Activated T-cell treated with anti-CD3 and anti-CD28 coated beads, Interleukin-2, amount 50 U/mL, for 72 hours (primary cell): ENCODE data around the gene RPS5. TPM values are rescaled to one million over a fixed set of nuclear protein-coding genes. Genes with fewer than 3 reads are reported as not detected.
A peak's percentile ranks its signal among the peaks of the same experiment; 100 is the strongest.
"Not testable (repeated sequence)": the region's sequence is repeated elsewhere in the genome, so short reads cannot be mapped to it uniquely, and the experiment has no call there.

Experiments used
- ATAC-seq, 2 donors: fragments of 150-1000 bp; cut with Tn5 transposase; replicated peaks in 1 of 2; 2 replicates each; pipeline ENCODE4 v1.10.0; 2021; ENCODE audit warnings: moderate library complexity in 2 of 2, mild to moderate bottlenecking in 1 of 2
- DNase-seq, 2 donors: peaks; one replicate each; pipeline ENCODE4 v3.0.0; 2021 to 2022; ENCODE audit warnings: mixed read lengths in 1 of 2
- H3K27ac Mint-ChIP-seq: one replicate; pipeline ENCODE4 v1.8.0; 2022; ENCODE audit warnings: mild to moderate bottlenecking, moderate library complexity, mixed read lengths
- H3K27me3 Mint-ChIP-seq: one replicate; pipeline ENCODE4 v1.8.0; 2022; ENCODE audit warnings: low read depth, mixed read lengths
- H3K36me3 Mint-ChIP-seq, 2 donors: one replicate each; pipeline ENCODE4 v1.8.0; 2022; ENCODE audit warnings: mixed read lengths in 2 of 2, mild to moderate bottlenecking in 1 of 2; ENCODE audit not compliant: insufficient read depth in 2 of 2
- H3K4me1 Mint-ChIP-seq: one replicate; pipeline ENCODE4 v1.8.0; 2022; ENCODE audit warnings: low read depth, mixed read lengths
- H3K4me3 Mint-ChIP-seq, 2 donors: one replicate each; pipeline ENCODE4 v1.8.0; 2022; ENCODE audit warnings: mild to moderate bottlenecking in 2 of 2, mixed read lengths in 2 of 2, moderate library complexity in 2 of 2
- H3K9me3 Mint-ChIP-seq, 2 donors: one replicate each; pipeline ENCODE4 v1.8.0; 2022; ENCODE audit warnings: mixed read lengths in 2 of 2
- total RNA-seq, 2 donors: library from RNA; stranded (reverse); gene quantifications; one replicate each; pipeline ENCODE4 v1.2.3, GENCODE V29; 2022

Gene RPS5
- total RNA-seq, 2 donors from 2014 or later: 1,499 to 1,539 TPM

DNA sequence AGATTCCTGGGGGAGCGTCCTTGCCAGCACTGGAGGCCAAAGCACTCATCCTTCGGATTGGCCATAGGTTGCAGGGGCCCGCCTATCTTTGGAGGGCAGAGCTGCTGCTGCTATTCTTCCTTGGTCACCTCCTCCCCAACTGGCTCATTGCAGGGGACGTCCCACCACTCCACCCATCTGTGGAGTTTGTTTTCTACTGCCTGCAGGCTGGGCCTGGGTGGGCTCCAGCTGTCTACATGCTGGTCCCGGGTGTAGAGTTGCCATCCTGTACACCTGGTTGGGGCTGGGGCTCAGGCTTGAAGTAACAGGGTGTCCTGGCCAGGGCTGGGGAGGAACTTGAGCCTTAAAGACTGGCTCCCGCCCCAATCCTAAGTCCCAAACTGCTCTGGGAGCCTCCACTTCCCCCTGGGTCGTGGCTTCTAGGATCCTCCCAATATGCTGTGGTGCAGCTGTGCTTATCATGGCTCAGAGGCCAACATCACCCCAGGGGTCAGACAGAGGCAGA lies 10.5 kb downstream of the RPS5 start:
- H3K27me3 Mint-ChIP-seq: no peaks in the 10 kb centered on the region
- no peaks in the 10 kb centered on the region for H3K9me3 Mint-ChIP-seq
- H3K27ac Mint-ChIP-seq: no peak overlapping the region
- DNase-seq: no peak
- H3K36me3 Mint-ChIP-seq: peaks cover 10 to 19% of the 10 kb centered on the region in 2 donors
- no peak for ATAC-seq
- no peak overlapping the region for H3K4me3 Mint-ChIP-seq
- H3K4me1 Mint-ChIP-seq: peaks cover 34% of the 10 kb centered on the region

DNA sequence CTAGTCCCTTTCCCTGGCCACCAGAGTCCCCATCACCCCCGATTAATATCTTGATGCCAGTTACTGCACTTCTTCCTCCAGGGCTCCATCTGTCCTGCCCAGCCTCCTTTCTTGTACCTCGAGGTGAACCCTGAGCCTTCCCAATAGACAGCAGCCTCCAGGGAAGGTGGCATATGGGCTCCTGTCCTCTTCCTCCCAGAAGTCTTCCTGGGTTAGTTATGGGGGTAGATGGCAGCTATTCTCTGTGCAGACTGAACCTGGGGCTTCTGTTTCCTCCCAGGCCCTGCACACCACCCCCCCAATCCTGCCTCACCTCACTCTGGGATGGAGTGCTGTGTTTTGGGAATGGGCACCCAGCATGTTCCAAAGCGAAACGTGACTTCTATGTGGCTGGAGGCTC lies 11.0 kb downstream of the RPS5 start:
- peaks cover 8 to 17% of the 10 kb centered on the region in 2 donors for H3K36me3 Mint-ChIP-seq
- H3K4me1 Mint-ChIP-seq: peaks cover 34% of the 10 kb centered on the region
- DNase-seq (no peak), ATAC-seq (no peak)
- H3K4me3 Mint-ChIP-seq: no peak overlapping the region
- H3K27ac Mint-ChIP-seq: no peak overlapping the region
- no peaks in the 10 kb centered on the region for H3K9me3 Mint-ChIP-seq
- H3K27me3 Mint-ChIP-seq: no peaks in the 10 kb centered on the region

DNA sequence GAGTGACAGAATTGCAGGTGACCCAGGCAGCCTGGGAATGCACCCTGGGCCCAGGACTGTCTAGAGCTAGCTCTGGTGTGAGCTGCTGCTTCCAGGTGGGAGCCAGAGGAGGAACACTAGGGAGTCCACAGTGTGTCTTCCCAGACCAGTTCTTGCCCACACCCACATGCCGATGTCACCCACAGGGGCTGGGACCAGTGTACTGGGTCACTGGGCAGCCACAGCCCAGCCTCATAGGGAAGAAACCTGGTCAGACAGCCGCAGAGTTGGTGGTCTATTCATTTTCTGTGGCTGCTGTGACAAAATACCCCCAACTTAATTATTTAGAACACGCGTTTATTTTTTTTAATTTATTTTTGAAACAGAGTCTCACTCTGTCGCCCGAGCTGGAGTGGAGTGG lies 11.5 kb downstream of the RPS5 start:
- H3K9me3 Mint-ChIP-seq: no peaks in the 10 kb centered on the region
- H3K36me3 Mint-ChIP-seq: peaks cover 8 to 15% of the 10 kb centered on the region in 2 donors

DNA sequence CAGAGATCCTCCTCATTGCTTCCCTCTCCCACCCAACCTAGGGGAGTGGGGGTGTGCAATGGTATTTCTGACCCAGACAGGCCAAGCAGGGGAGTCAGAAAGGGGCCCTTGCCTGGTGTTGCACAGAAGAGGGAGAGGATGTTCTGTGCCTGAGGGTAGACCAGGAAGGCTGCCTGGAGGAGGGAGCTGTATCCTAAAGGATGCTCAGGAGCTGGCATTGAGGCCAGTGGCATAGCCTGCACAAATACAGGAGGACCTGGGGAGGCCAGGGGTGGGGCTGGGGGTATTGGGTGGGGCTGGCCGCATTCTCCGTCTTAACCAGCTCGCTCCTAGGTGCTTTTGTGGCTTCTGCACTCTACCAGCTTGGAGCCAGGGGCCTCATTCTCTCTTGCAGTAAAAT lies 12.8 kb downstream of the RPS5 start:
- DNase-seq (no peak), ATAC-seq (no peak)
- Mint-ChIP-seq H3K4me1 (peaks cover 22% of the 10 kb centered on the region), H3K4me3 (peak overlapping the region in 1 of 2 donors; percentile 17), H3K36me3 (peaks cover 1 to 2% of the 10 kb centered on the region in 2 donors), H3K27me3 (no peaks in the 10 kb centered on the region), H3K27ac (no peak overlapping the region), H3K9me3 (no peaks in the 10 kb centered on the region)

More for the DNA sequence above, 11.5 kb downstream of the RPS5 start:
- DNase-seq: no peak
- no peak overlapping the region for H3K4me3 Mint-ChIP-seq
- no peaks in the 10 kb centered on the region for H3K27me3 Mint-ChIP-seq
- H3K27ac Mint-ChIP-seq: no peak overlapping the region
- peaks cover 32% of the 10 kb centered on the region for H3K4me1 Mint-ChIP-seq
- no peak for ATAC-seq

DNA sequence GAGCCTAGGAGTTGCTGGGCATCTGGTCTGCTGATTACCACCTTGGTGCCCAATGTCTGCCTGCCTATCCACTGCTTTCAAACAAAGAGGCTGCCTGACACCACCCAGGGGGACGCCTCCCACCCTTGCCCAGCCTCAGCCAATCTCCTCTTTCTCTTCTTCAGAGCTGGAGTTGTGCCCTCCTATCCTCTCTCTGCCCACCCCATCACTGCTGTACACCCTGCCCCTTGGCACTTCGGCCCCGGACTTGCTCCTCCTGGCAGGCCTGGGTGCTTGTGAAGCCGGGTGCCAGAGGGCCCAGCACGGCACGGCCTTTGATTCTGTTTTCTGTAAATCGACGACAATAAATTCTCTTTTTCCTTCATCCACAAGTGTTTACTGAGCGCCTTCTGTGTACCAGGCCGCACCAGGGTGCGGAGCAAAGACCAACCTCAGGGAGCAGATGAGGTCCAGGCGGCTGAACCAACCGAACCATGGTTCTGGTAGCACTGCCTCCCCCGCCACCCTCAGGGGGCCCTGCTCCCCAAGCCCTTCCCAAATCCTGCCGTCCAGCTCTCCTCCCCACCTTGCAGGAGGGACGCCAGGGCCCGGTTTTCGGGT lies 13.3 kb downstream of the RPS5 start:
- DNase-seq: no peak
- ATAC-seq: no peak

DNA sequence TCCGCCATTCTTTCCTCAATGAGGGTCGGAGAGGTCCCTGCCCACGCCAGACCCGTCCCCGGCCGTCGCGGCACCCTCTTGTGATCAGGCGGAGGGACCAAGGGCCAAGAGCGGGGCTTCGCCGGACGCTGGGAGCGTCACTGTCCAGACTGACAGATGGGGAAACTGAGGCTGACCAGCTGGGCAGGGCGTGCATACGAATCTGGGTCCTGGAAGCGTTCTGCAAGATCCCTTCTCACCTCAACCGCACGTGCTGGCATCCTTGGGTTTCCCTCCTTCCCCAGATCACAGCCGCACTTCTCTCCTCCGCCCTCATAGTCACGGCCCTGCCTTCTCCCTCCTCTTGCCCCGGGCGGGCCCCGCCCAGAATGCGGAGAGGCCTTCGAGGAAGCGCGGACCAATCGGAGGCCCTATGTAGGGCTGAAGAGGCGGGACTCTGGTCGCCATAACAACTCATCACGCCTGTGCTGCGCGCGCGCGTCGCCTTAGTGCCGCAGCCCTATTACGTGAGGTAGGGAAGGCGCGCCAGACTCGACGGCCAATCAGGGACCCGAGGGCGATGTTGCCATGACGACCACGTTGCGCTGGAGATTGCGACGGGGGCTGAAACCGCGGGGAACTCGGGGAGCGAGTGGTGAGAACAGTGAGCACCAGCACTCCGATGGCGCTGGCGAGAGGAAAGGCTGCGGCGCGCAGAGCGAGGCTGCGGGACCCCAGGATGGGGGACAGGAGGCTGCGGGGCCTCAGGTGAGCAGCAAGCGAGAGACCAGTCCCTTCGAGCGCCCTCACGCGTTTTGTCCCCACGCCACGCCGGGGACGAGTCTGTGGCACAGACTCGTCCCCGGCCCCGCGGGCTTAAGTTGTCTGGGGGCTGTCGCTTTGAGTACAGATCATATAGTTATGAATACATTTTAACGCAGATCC lies 14.1 kb downstream of the RPS5 start:
- peak overlapping the region; percentile 84 for H3K27ac Mint-ChIP-seq
- no peaks in the 10 kb centered on the region for H3K27me3 Mint-ChIP-seq
- peak; percentile 98 to 99 for DNase-seq
- H3K4me1 Mint-ChIP-seq: peaks cover 22% of the 10 kb centered on the region
- H3K9me3 Mint-ChIP-seq: no peaks in the 10 kb centered on the region
- H3K36me3 Mint-ChIP-seq: peaks cover 0 to 1% of the 10 kb centered on the region in 2 donors
- peak; percentile 97 to 99 for ATAC-seq
- peak overlapping the region; percentile 90 to 92 for H3K4me3 Mint-ChIP-seq

More for the DNA sequence above, 13.3 kb downstream of the RPS5 start:
- Mint-ChIP-seq H3K4me1 (peaks cover 22% of the 10 kb centered on the region), H3K27me3 (no peaks in the 10 kb centered on the region), H3K9me3 (no peaks in the 10 kb centered on the region), H3K4me3 (peak overlapping the region; percentile 90 to 92), H3K36me3 (peaks cover 1 to 2% of the 10 kb centered on the region in 2 donors), H3K27ac (no peak overlapping the region)

DNA sequence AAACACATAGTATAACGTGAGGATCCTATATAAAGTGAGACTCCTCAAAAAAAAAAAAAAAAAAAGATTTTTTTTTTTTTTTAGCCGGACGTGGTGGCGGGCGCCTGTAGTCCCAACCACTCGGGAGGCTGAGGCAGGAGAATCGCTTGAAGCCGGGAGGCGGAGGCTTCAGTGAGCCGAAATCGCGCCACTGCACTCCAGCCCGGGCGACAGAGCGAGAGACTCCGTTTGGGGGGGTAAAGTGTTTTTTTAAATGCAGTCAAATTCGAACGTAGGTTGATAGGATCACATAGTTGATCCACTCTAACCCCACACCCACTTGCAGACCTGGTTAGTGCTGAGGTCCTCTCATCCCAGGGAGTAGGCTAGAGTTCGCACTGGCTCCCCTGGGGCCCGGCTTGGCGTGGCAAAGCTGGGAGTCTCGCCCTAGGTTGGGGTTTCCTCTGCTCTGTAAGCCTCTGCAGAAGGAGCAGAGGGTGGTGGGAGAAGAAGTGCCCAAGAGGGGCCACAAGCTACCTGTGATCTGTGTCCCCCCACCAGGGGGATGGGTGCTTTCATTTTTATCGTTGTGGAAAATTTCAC lies 14.9 kb downstream of the RPS5 start:
- Mint-ChIP-seq H3K4me3 (peak overlapping the region; percentile 90 to 92), H3K27ac (no peak overlapping the region), H3K4me1 (peaks cover 27% of the 10 kb centered on the region), H3K9me3 (no peaks in the 10 kb centered on the region), H3K27me3 (no peaks in the 10 kb centered on the region), H3K36me3 (peaks cover 0 to 1% of the 10 kb centered on the region in 2 donors)
- DNase-seq (no peak), ATAC-seq (no peak)

DNA sequence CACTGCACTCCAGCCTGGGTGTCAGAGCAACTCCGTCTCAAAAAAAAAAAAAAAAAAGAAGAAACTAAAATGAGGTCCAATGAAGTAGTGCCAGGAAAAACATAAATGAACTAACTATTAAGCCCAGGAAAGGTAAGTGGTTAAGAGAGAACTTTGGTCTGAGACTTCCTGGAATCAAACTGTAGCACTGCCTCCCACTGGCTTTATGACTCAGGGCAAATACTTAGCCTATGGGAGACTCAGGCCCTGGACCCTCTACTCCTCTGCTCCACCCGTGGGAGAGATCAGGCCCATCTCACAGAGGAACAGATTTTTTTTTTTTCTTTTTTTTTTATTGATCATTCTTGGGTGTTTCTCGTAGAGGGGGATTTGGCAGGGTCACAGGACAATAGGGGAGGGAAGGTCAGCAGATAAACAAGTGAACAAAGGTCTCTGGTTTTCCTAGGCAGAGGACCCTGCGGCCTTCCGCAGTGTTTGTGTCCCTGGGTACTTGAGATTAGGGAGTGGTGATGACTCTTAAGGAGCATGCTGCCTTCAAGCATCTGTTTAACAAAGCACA lies 16.9 kb downstream of the RPS5 start:
- not testable (repeated sequence) for H3K36me3 Mint-ChIP-seq, DNase-seq, H3K9me3 Mint-ChIP-seq, H3K27me3 Mint-ChIP-seq, ATAC-seq, H3K4me3 Mint-ChIP-seq, H3K27ac Mint-ChIP-seq
- H3K4me1 Mint-ChIP-seq: peaks cover 40% of the 10 kb centered on the region

DNA sequence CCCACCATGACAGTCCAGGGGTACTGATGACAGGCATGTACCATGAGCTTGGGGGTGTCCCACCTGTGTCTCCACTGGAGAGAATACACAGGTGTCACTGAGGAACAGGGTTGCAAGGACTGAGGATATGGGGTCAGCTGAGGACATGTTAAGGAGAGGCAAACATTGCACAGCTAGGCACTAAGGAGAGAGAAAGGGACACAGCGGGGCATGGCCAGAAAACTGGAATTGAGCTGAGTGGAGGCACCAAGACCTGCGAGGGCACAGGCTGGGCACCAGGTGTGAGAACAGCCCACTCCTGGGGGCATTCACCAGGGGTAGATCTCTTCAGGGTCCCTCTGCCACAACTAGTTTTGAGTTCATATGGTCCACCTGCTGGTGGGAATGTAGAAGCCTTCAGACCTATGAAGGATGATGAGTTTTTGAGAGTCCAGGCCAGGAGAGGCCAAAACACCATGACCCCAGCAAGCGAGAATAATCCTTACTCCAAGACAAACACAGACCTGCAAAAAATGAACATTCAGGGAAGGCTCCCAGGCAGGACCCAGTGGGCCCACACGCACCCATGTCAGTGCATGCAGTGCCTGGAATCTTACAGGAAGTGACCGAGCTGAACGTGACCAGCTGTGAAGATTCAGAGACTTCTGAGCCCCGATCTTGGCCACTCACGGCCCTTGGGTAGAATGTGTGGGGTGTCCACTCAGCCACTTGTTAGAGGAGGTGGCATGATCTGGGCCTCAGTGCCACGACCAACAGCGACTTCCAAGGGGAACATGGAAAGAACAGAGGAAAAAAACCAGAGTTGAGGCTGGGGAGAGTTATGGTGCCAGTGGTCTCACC lies 20.0 kb downstream of the RPS5 start:
- peak overlapping the region; percentile 81 to 91 for H3K4me3 Mint-ChIP-seq
- H3K27me3 Mint-ChIP-seq: no peaks in the 10 kb centered on the region
- H3K9me3 Mint-ChIP-seq: no peaks in the 10 kb centered on the region
- H3K4me1 Mint-ChIP-seq: peaks cover 36% of the 10 kb centered on the region
- ATAC-seq: no peak
- H3K36me3 Mint-ChIP-seq: peaks cover 0 to 2% of the 10 kb centered on the region in 2 donors
- no peak overlapping the region for H3K27ac Mint-ChIP-seq
- no peak for DNase-seq

DNA sequence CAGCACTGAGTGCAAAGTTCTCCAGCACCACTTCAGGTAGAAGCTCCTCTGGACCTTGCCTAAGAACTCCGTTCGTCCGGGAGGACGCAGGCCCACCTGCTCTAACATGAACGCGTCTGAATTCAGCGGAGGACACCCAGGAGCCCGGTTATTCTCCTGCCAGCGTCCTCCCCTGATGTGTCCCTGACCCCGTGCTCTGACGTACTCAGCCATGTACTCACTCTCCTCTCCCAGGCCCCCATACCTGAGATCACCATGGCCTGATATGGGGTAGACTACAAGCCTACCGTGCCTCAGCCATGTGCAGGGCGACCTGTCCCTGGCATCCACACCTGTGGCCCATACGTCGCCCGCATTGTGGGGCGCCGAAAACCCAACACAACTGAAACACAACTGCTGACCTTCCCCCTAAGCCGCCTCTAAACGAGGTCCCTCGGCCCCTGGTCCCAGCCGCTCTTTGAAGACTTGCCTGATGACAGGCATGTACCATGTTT lies 20.6 kb downstream of the RPS5 start:
- ATAC-seq (peak in 1 of 2 donors; percentile 5), DNase-seq (no peak)
- Mint-ChIP-seq H3K4me3 (peak overlapping the region; percentile 81 to 91), H3K9me3 (no peaks in the 10 kb centered on the region), H3K27ac (peak overlapping the region; percentile 34), H3K36me3 (peaks cover 0 to 2% of the 10 kb centered on the region in 2 donors), H3K27me3 (no peaks in the 10 kb centered on the region), H3K4me1 (peaks cover 31% of the 10 kb centered on the region)

DNA sequence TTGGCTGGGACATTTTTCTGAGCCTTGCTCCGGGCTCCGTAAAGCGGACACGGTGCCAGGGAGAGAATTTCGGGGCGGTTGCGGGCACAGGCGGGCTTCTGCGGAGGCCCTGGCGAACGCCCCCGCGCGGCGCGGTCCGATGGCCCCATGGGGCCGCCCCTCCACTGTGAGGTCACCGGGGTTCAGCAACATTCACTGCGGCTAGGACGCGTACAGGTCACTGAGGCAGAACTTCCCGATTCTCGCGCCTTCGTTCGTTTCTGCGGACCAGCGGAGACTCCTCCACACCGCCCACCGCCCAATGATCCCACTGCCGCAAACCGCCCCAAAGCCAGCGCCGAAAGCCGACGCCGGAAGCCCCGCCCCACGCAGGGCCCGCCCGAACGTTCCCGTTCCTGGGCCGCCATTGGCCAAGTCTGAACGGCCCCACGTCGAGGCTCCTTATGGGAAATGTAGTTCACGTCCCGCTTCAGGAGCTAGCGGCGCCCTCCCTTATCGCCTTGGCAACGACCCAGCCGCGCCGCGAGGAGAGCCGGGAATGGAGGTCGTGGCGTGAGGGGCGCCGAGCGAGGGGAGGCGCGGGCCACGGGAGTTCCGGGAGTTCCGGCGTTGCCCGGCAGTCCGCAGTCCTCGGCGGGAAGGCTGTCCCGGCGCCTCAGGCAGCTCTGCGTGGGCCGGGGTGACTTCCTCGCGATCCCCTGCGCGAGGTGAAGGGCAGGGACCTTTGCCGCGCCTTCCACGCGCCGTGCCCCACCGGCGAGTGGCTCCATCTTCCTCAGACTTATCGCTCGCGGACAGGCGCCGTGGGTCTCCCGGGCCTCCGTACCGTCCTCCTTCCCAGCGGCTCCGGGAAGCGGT lies 21.3 kb downstream of the RPS5 start, which contains the start of gene ZNF584:
TSS of gene ZNF584 (plus strand) at position 498 of the 858 bp plus-strand sequence. CDS start 499 bp downstream, outside the sequence.
- Mint-ChIP-seq H3K4me1 (peaks cover 31% of the 10 kb centered on the region), H3K36me3 (peaks cover 2% of the 10 kb centered on the region in 2 donors), H3K27me3 (no peaks in the 10 kb centered on the region), H3K27ac (peak within 1 kb of the TSS; percentile 90), H3K4me3 (peak within 1 kb of the TSS; percentile 81 to 91), H3K9me3 (no peaks in the 10 kb centered on the region)
- peak; percentile 96 to 97 for ATAC-seq
- peak; percentile 95 to 96 for DNase-seq
